NCI-H345 (cell line): ENCODE measurements around the gene GRIP1.

ENCODE experiments used
- DNase-seq: peaks from one replicate; lab custom pipeline; 2025; lab: John Stamatoyannopoulos, UW

The GRIP1 gene

DNA sequence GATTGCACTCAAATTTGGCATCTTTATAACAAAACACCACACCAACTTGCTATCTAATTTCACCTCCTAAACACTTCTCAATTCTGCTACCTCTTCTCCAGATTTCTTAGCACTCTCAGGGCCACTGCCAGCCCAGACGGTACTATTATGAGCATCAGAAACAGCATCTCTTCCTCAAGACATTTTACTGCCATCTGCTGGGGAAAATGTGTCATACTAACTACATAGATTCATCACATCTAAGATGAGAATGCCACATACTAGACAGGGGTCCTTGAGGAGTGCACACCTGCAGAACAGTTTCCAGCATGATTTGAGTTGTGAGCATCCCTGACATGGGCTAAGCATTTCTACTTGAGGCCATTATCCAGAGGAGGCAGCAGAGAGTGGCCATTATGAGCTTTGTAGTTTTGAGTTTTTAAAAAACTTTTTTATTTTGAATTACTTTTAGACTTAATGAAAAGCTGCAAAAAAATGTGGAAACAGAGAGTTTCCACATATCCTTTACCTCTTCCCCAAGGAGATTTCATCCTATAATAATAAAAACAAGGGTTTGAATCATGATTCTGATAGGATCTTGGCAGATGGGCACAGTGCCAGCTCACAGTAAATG, 15.1 kb upstream of the GRIP1 start:
- DNase-seq, result peak; percentile 71

DNA sequence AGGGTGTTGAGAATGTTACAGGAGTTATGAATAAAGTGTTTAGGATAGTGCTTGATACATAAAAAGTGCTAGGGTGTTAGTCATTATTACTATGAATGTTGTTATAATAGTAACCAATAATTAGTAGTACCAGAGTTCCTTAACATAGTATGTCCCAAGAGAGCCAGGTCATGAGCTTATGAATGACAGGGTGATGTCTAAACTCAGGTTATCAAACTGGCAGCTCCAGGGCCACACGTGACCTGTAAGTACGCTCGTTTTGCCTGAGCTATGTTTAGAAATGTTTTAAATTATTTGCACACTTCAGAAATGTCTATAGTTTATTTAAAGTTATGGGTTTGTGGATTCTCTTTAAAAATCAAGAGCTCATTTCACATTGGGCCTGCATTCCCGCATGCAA, 14.1 kb upstream of the GRIP1 start:
- no peak for DNase-seq

GRCh38 chr12:66692170-66692569, 13.3 kb upstream of the GRIP1 start:
- DNase-seq, result no peak

DNA sequence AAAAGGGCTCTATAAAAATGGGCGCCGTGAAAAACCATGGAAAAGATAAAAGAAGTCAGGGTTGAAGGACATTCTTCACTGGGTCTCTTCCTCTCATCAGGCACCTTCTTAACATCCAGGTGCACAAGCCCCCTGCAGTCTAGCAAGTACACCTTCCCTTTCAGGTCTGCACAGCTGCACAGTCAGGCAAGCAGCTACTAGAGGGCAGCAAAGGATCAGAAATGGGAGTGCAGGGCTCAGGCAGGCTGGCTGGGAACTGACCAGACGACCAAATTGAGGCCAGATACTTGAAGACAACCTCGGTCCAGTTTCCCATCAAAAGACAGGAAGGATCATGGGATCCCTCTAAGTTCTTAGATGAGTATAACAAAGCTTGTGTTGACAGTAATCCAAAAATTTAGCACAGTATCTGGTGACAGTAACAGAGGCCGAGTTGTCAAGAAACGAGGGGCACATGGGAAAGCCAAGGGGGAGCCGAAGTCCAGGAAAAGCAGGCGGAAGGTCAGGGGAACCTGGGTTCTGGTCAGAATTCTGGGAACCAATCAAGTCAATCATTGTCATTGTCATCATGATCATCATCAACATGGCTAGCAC, 10.1 kb upstream of the GRIP1 start:
- peak; percentile 77 for DNase-seq

- DNase-seq, result no peak
Measured at GRCh38 chr12:66684222-66684621, 5.3 kb upstream of the GRIP1 start.

DNA sequence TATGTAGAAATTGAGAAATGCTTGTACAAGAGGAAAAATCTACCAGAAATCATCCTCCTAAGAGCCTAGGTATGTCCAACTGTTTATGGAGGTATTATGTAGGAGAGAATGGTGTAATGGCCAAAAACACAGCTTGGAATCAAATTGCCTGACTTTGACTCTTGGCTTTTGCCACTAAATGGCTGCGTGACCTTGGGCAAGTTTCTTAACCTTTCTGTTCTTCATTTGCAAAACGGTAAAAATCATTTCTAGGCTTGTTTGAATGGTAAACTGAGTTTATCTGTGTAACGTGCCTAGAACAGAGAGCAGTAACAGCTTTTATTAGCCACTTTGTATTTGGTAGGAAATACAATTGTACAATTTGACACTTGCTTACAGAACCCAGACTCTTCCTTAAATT, 4.9 kb upstream of the GRIP1 start:
- DNase-seq, result no peak

DNA sequence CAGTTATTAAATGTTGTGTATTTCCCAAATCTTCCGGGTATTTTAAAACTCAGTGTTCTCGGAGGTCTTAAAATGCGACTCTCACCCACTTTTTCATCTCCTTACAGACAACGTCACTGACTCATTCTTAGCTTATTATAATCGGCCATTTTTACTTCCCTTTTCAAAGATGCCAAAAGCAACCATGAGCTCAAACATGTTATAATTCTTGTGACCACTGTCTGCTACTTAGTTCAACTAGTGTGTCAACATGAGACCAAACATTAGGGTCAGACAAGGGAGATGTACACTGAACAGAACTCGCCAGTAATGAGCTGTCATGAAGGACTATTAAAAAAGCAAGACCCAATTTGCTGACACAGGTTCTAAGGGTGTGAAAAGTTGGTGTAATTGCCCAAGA, 4.2 kb upstream of the GRIP1 start:
- DNase-seq, result no peak

DNA sequence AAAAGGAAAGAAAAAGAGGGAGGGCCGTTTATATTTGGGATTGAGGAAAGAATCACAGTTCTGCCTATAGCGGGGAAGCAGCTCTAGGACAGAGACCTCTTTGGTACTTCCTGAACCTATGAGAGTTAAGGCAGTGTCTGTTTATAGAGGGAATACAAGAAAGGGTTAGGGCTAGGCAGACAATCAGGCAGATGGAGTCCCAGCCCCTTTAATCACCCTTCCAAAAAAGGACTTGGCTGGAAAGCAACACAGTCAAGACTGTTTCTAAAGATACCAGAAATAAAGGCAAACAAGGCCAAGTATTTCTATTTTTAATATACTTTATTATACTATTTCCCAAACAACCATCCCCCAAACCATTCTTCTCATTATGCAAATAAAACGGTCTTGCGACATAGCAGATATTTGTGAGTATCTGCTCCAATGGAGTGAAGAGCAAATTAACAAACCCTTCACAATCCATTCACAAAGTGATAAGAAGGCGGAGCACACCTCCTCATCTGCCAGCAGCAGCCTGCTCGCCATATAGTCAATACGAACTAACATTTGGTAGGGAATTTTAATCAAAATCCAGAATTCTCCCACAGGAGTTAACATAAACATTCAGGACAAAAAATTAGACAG, 697 bp upstream of the GRIP1 start:
- DNase-seq, result peak; percentile 49

DNA sequence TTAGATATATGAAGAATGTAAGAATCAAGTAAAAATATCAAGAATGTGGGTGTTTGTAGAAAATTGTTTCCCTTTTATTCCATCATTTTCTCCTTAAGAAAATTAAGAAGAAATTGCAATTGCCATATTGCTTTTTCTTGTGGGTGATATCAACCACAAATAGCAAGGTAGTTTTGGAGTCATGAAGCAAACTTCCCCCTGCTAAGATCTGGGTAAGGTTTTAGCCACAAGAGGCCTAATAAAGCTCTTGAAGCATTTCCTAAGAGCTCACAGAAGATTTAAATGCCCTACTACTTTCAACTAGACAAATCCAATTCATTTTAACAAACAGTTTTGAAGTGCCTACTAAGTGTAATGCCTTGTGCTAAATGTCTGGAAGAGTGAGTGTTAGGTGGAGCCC, 2.6 kb downstream of the GRIP1 start:
- DNase-seq, result no peak

DNA sequence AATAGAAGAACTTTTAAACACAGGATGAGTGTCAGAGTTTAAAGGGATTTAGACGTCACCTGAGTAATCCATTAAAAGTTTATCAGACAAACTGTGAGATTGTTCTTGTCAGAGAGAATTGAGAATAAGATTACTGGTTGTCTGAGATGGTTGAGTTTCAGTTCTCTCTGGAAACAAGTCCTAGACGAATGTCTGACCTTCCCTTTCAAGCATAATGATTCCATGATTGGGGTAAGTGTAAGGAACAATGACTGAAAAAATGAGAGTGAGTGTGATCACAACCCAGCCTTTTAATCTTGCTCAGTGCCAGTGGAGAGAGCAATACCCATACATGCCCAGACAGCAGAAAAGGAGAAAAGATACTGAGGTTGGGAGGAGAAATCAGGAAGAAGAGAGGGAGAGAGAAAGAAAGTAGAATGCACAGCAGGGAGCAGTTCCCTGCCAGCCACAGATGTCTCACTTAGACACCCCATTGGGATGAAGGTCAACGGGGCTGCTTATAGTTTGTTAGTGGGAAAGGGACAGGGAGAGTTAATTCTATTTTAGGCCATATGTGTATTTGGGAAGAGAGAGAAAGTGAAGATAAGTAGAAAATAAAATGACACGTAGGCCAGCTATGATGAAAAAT, 4.3 kb downstream of the GRIP1 start:
- DNase-seq, result no peak

DNA sequence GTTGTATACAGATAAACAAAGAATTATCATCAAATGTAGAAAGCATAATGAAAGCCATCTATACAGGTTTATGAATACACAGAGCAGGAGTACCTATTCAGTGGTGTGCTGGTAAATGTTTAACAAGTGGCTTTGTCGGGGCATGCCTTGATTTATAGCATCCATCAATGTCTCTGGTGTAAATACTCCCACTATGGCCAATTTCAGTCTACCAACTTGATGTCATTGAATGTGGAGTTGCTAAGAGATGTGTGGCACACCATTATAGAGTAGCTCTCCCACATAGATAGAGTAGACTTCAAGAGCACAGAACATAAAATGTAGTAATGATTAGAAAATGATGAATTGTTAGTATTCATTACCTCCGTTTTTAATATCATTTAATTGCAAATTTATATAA, 9.3 kb downstream of the GRIP1 start:
- DNase-seq, result peak; percentile 83

DNA sequence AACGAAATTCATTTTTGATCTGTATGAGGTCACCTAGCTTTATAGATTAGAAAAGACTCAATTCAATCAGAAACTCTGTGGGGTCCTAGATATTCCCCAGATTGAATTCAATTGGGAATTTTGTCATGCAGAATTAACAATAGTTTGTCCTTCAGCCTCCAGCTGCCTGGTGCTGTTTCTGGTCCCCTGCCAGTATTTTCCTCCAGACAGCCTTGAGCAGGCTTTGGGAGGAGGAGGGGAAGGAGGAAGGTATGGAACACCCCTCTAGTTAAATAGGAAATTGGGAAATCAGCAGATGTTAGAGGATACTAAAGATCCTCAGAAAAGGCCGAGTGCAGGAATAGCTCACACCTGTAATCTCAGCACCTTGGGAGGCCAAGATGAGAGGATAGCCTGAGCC, 10.6 kb downstream of the GRIP1 start:
- DNase-seq, result peak; percentile 46

DNA sequence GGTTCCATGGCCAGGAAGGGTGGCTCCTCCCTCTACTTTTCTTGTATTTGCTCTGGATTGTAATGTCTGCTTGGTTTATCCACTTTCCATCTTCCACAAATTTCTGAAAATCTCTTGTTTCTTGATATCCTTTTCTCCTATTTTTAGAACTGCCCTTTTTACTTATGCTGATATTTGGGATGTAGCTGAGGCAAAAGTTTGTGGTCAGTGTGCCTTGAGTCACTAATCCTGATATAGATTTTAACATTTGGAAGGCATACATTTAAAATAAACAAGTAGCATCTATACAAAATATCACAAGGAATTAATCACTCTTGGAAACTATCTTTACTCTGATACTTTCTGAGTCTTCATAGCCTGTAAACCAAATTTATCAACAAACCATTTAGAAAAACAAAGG, 11.0 kb downstream of the GRIP1 start:
- no peak for DNase-seq

DNA sequence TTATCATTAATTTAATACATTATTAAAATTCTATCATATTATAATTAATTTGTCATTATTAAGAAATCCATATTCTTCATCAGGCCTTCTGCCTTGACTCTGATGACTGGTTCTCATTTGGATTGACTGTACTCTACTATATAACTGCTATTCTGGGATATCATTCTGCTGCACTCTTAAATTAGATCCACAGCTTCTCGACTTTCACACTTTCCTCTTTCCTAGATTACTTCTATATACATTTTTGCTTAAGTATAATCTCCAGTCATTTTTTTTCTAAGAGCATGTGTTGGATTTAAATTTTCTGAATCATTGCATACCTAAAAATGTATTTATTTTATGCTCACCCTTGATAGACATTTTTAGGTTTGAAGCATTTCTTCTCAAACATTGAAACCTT, 12.4 kb downstream of the GRIP1 start:
- no peak for DNase-seq

DNA sequence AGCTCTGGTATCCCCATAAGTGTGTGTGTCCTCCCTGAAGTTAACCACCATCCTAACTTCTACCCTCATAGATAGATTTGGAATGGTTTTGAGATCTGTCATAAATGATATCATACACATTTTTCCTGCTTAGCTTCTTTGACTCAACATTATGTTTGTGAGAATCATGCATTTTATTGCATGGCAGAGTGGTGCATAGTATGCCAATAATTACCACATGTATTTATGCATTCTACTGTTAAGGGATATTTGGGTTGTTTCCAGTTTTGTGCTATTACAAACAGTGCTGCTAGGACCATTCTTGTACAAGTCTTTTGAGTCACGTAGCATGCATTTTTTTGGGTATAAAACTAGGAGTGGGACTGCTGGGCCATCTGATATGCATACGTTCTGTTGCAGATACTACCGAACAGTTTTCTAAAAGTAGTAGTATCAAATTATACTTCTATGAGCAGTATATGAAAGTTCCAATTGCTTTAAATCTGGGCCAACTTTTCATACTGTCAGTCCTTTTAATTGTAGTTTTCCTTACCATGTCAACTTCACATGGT, 13.4 kb downstream of the GRIP1 start:
- no peak for DNase-seq

GRCh38 chr12:66664076-66664475, 14.8 kb downstream of the GRIP1 start:
- no peak for DNase-seq

DNA sequence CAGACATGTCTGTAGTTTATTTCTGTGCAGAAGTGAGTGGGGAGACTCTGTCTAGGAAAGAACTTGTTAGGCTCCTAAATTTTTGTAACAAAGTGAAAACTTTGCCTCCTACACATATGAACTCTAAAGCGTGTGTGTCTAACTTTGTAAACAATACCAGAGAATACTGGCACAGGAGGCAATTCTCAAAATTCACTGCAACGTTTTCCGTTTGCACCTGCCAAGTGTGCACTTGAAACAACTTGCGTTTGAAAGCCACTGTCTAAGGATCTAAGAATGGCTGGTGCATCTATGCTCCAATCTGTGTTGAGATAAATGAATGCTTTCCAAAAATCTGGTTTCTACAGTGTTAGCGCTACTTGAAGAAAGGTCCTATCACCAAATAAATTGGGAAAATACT, 15.3 kb downstream of the GRIP1 start:
- peak; percentile 41 for DNase-seq

GRCh38 chr12:66662729-66663128, 16.1 kb downstream of the GRIP1 start:
- DNase-seq, result peak; percentile 70

GRCh38 chr12:66662179-66662578, 16.7 kb downstream of the GRIP1 start:
- DNase-seq, result no peak

DNA sequence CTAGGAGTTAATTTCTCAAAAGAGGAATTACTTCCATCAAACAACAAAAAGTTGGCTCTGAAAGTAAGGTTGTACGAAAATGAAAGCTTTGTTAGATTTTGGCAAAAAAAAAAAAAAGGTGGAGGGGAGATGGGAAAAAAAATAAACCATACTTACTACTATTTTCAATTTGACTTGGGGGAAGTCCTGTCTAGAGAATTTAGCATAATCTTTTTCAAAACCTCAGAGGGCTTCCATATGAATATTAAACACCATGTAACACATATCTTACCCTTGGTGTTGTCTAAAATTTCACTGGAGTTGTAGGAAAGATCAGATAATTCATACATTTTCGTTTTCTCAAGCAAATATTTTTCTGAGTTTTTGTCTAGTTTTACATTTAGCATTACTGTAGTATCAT, 17.5 kb downstream of the GRIP1 start:
- DNase-seq, result no peak

DNA sequence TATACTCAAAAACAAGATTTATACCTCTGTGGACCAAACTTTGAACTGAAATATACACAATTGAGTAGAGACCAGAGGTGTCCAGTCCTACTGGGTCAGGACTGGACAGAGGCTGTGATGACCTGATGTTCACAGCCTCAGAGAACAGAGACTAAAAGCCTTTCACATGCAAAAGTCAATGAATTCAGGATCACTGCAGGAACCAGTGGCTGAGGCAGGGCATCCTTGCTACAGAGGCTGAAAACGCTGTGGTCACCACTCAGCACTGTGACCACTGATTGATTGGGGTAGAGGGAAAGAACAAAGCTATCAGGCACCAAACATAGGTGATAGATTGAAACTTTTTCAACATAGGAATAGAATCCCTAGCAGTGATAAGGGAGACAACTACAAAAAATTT, 25.1 kb downstream of the GRIP1 start:
- DNase-seq, result no peak

DNA sequence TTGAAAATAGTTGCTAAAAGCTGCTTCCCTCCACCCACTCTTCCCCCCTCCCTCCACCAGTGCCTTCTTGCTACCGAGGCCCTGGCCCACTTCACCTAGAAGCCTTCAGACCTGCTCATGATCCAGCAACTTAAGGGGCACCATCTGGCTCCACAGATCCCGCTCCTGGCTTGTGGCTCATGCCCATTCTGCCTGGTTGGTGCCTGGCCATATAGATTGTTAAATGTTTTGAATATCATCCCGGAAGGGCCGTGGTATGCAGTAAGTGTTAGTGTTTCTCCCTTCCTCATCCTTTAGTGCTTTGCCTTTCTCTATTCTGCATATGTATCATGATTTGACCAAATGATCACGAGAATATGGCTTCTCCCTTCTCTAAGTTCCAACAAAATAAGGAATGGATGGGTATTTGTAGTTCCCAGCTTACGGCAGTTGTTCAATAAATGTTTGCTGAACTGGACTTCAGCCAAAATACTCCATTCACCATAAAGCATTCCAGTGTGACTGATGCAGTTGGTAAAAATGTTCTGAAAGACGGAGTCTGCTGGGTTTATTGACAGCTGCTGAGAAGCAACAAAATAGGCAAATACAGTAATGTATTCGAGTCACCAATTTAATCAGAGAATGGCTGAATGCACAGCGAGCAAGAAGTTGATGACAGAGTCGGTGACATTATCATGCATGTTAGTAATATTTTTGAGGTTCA, 30.7 kb downstream of the GRIP1 start:
- DNase-seq, result peak; percentile 80
